ENCODE results near the gene PRAMEF33.
"Not testable (repeated sequence)": the region's sequence is repeated elsewhere in the genome, so short reads cannot be mapped to it uniquely, and the experiment has no call there.

DNA sequence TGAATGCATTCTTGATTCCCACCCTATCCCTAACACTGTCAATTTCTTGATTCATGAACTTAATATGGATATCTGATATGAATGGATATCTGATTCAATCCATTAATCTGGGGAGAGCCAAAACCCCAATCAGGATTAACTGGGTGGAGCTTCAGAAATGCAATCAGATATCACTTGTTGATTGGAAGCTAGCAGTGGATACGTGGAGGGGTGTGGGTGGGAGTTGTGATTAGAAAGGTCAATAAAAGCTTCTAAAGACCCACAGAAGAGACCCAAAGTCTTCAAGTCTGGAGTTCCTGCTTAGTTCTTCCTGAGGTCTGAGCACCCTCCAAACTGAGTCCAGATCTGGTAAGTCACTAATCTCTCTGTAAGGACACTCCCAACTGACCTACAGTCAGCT, at the start of gene PRAMEF33:
- not testable (repeated sequence) for TF ChIP-seq POLR2A, EP300, POLR2AphosphoS5 (IDR thresholded peaks at IDR 0.05)
- TF ChIP-seq, protein P1, sequence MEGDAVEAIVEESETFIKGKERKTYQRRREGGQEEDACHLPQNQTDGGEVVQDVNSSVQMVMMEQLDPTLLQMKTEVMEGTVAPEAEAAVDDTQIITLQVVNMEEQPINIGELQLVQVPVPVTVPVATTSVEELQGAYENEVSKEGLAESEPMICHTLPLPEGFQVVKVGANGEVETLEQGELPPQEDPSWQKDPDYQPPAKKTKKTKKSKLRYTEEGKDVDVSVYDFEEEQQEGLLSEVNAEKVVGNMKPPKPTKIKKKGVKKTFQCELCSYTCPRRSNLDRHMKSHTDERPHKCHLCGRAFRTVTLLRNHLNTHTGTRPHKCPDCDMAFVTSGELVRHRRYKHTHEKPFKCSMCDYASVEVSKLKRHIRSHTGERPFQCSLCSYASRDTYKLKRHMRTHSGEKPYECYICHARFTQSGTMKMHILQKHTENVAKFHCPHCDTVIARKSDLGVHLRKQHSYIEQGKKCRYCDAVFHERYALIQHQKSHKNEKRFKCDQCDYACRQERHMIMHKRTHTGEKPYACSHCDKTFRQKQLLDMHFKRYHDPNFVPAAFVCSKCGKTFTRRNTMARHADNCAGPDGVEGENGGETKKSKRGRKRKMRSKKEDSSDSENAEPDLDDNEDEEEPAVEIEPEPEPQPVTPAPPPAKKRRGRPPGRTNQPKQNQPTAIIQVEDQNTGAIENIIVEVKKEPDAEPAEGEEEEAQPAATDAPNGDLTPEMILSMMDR (IDR thresholded peaks at IDR 0.05): not testable (repeated sequence)
